Fibroblast of skin of scalp (primary cell): ENCODE measurements around the gene LAMA5.

ENCODE experiments used
- DNase-seq: peaks from one replicate; pipeline ENCODE4 v3.0.0-alpha.2; 2013

Gene LAMA5

DNA sequence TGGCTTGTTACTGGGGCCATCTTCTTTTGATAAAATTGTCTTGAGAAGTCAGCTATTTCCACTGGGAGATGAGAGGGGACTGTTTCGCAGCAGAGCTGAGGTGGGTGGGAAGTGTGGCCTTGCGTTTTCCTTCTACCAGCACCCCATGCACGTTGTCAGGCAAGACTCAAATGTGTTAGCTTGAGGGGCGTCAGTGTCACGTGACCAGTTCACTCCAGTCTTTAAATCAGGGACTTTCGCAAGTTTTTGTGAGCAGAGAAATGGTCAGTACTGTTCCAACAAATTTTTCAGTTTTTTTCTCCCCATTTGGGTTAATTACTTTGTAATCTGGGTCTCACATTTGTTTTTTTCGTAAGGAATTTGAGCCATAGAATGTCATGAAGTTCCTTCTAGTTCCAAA, 85.0 kb downstream of the LAMA5 start:
- no peak for DNase-seq

DNA sequence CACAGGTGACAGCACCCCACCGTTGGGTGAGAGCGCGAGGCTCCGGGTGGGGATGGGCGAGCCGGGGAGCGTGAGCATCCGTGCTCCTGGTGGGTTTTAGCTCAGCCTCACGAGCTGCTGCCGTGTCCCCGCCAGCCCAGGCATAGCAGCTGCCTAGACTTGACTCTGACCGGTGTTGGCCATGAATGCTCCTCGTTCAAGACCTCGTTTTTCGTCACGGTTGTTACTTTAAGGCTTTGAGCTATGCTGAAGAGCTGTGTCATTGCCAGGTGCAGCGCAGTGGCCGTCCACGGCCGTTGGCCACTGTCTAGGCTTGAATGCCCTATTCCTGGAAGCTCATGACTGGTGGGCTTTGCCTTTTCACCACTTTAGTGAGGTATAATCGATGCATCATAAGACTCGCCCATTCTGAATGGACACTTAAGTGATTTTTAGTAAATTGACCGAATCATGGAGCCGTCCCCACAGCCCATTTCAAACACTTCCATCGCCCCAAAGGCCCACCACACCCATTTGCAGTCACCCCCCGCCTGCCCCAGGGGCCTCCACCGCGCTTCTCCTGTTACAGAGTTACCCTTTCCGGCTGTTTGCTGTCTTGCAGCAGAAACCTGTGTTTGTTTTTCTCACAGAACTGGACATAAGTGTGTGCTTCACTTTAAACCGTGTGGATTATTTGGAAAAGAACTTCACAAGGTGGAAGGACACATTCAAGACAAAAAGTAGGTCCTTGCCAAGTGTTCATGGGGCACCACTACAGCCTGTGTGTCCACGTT, 85.8 kb downstream of the LAMA5 start:
- no peak for DNase-seq

DNA sequence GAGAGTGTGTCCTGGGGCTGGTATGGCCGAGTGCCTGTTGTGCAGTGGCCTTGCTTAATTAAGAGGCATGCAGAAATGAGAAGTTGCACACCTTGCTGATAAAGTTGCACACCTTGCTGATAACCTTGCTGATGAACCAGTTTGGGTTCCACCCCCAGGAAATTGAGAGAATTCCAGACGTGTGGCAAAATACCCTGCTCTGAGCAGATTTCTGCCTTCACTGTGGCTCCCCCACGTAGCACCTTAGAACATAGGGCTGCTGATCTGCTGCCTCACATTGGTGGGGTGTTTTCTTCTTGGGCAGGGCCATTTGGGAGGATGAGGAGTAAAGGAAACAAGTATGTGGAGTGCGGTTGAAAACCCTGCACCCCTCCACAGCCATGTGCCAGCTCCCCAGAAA, 86.8 kb downstream of the LAMA5 start:
- no peak for DNase-seq

DNA sequence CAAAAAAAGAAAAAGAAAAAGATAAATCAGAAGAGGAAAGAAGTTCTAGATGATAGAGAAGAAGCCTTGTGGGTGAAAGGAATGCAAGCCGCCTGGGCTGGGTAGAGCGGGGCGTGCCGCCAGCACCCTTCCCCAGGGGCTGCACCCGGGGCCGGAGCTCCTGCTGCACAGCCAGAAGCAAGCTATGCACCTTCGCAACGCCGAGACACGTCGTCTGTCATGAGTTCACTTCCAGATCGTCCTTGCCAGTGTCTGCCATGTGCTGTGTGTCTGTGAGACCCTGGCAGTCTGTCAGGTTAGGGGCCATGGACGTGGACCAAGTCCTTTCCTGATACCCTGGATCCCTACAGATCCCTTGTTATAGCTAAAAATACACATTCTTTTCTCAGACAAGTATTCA, 89.9 kb downstream of the LAMA5 start:
- DNase-seq = no peak

DNA sequence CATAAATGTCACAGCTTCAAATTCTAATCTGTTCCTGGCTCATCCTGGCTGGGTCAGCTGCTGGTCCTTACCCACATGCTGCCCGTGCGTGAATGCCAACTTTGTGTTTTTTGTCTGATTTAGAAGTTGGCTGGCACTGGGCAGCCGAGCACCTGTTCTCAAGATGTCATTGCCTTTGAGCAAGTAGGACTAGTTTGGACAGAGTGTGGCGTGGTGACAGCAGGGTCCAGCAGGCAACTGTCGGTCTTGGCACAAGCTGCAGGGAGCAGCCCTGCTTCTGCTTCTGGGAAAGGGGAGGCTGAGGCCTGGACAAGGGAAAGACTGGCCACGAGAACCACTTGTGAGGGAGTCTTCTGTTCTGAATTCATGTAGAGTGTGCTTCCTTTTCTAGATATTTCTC, 90.7 kb downstream of the LAMA5 start:
- DNase-seq = no peak

DNA sequence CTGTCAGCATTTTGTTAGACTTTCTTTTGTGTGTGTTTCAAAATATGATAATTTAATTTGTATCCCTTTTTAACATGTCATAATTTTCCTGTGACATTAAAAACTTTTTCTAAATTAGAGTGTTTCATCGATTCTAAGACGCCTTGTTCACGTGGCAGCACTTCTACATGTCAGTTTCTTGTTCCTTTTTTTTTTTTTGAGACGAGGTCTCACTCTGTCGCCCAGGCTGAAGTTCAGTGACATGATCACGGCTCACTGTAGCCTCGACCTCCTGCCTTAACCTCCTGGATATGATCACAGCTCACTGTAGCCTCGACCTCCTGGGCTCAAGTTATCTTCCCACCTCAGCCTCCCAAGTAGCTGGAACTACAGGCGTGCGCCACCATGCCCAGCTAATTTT, 91.9 kb downstream of the LAMA5 start:
- no peak for DNase-seq

DNA sequence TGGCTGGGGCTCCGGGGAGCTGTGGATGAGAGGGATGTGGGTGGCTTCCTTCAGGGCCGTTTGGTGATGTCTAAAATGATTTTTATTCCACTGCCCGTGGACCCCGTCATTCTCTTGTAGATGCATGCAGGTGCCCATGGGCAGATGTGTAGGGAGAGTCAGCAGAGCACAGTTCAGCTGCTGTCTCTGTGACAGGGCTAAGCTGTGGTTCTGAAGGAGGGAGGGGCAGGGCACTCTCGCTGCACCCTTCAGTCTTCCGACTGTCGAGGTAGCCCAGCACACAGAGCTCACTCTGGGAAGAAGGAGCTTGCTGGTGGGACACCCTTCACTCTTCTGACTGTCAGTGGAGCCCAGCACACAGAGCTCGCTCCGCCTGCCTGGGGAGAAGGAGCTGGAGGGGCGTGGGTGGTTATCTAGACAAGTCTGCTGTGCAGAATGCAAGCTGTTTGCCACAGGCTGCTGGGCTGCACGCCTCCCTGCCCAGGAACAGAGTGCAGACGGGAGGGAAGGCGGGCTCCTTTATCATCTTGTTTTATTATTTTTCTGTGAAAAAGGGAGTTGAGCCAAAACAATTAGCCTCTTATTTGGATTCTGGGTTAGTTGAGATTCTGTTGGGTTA, 92.7 kb downstream of the LAMA5 start:
- DNase-seq = no peak

DNA sequence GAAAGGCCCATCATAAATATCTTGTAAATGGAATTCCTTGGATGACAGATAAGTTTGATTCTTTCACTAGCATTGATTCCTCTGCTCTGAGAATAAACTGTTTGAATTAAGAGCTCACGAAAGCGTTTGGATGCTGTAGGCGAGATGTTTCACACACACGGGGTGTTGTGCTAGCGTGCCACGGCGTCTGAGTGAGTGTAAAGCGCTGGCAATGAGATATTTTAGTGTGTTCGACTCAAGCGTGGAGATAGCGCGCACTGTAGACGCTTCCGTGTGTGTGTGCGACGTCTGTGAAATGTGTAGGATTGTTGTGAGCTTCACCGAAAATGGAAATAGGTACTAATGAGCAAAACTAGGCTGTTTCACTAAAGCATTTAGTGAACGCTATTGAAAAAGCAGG, 93.7 kb downstream of the LAMA5 start:
- DNase-seq = no peak

DNA sequence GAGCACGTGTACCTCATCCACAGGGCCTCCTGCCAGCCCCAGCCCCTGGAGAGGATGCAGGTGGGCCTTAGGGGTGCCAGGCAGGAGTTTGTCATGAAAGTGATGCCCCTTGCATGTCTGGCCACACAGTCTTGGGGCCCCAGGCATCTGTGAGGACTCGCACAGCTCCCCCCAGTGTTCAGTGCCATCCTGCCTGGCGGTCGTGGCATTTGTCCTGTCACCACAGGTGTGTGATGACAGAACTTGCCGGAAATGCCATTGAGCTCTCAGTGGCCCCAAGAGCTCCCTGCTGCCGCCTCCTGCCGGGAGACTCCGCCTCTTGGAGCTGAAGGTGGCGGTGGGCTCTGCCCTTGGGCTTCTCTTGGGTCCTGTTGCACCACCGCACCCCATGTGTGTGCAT, 94.9 kb downstream of the LAMA5 start:
- no peak for DNase-seq

DNA sequence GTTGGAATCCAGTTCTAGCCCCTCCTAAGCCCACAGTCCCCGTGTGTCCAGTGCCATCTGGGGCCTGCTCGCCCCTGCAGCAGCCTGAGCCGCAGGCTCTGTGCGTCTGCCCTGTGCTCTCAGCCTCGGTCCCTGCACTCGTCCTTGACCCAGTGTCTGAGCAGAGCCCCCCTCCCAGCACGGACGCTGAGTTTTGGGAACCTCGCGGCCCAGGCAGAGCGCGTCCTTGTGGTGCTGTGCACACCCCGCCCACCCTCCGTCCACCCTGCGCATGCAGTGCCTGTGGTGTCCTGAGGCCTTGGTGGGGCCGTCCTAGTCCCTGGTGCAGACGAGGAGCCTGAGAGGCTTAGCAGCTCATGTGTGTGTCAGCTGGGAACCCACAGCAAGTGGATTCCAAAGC, 97.2 kb downstream of the LAMA5 start:
- DNase-seq = no peak

DNA sequence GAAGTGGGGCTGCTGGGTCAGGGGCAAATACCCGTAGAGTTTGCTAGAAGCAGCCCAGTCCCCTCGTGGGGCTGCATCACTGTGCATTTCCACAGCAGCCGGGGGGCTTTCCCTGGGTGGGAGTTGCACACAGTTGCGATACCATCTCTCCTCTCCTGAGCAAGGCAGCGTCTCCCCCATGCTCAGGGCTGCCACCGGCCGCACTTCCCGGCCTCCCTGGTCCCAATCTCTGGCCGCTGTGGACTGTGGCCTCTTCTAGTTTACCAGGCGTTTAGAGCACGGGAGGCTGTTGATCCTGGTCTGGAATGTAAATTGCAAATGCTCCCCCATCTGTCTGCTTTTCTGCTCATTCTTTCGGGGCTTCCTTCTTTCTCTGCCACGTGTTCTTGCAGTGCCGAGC, 97.7 kb downstream of the LAMA5 start:
- DNase-seq = no peak

DNA sequence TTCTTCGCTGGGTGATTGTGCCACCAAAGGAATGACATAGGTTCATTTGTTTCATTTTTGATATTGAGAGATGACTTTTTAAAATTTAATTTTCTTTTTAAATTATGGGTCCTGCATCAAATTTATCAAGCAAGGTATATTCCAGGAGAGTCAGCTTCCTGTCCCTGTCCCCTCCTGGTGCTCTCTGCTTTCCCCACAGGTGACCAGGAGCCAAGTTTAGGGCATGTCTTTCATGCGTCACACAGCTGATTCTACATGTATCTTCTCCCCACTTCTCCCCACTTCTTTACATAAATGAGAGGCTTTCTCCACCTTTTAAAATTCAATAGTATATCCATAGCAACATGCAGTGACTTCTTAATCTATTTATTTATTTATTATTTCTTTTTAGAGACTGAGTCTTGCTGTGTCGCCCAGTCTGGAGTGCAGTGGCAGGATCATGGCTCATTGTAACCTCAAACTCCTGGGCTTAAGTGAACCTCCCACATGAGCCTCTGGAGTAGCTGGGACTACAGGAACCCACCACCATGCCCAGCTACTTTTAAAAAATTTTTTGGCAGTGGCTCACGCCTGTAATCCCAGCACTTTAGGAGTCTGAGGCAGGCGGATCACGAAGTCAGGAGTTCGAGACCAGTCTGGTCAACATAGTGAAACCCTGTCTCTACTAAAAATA, 98.7 kb downstream of the LAMA5 start:
- DNase-seq = no peak

DNA sequence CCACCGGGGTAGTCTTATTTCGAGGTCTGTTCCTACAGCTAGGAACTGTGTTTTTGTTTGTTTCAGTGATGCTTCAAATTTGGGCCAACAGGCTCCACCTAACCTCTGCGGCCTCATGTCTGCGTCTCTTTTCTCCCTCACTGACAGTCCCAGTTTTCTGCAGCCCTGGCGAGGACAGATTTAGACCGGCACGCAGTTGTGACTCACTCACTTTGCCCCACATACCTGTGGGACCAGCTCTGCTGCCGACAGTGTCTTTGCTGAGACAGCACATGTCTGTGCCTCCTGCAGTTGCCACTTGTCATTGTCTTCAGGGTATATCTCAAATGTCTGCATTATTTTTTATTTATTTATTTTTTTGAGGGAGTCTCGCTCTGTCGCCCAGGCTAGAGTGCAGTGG, 99.6 kb downstream of the LAMA5 start:
- DNase-seq = no peak

DNA sequence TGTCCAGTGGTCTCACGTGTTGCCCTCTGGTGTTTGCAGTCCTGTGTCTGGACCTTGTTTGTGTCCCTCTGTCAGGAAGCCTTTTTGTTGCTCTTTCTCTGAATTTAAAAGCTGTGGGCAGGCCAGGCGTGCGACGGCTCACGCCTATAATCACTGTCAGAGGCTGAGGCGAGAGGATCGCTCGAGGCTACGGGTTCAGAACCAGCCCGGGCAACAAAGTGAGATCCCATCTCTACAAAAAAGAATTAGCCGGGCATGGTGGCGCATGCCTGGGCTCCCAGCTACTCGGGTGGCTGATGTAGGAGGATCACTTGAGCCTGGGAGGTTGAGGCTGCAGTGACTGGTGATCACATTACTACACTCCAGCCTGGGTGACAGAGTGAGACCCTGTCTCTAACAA, 100.3 kb downstream of the LAMA5 start:
- DNase-seq = no peak

DNA sequence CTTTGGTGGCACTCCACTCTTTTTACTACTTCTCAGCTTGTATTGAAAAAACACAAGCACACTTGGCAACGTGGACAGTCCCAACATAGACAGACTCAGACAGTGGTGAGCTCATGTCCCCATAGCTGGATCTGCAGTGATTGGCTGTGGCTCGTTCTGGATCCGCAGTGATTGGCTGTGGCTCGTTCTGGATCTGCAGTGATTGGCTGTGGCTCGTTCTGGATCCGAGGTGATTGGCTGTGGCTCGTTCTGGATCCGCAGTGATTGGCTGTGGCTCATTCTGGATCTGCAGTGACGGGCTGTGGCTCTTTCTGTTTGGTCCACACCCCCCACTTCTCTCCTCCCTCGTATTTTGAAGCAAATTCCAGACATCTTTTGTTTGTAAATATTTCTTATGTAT, 100.8 kb downstream of the LAMA5 start:
- peak; percentile 1 for DNase-seq

DNA sequence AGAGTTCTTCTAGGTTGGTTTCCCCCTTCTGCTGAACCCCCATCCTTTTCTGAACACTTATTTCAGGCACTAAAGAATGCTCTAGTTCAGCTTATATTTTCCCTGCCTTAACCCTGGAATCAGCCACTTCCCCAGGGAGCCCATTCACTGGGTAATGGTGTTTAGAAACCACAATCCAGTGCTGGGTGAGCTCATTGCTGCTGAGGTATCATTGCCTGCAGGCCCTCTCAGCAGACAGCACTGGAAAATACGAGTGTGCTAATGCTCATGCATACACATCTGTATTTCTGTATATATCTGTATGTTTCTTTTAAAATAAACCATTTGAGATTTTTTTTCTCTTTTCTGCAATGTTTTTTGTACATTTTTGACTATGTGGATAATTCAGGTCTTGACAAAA, 101.7 kb downstream of the LAMA5 start:
- no peak for DNase-seq

DNA sequence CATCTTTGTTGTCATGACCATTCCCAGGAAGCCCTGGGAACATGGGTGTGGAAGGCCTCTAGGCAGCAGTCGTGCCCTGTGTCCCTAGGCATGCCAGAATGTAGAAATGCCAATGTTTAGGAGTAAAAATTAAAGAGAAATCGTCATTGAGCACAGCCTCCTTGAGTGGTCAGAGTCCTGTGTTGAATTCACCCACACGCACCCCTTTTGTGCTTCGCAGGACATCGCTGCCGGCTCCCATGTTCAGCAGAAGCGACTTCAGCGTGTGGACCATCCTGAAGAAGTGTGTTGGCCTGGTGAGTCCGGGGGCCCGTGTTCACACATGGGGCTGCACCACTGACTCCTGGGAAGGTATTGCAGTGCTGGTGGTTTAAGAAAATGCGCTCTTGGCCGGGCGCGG, 103.7 kb downstream of the LAMA5 start:
- no peak for DNase-seq

DNA sequence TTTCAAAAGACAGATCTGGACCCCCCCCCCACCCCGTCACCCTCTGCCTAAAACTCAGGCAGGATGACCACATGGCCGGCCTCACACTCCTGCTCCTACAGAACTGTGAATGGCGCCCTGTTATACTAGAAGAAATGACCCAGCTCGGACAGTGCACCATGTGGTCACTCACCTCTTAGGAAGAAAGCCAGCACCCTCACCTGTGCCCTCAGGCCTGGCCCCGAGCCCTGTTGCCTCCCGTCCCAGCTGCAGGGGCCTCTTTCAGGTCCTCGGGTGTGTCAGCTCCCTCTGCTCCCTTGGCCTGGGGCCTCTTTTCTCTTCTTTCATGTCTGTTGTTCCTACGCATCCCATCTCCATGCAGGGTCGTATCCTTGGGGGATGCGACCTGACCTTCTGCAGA, 105.0 kb downstream of the LAMA5 start:
- no peak for DNase-seq

DNA sequence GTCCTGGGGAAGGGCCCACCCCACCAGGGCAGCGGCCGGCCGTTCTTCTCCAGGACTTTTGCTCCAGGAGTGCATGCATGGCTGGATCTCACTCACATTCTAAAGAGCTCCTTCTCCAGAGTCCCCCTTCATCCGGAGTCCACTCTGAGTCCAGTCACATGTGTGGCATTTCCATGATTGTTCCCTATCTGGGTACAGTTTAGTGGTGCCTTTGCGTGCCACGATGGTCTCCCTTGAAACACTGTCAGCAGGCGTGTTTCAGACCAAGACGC, 107.9 kb downstream of the LAMA5 start:
- DNase-seq = no peak
